Measurements from ENCODE around the gene DMXL1. TPM values are rescaled to one million over a fixed set of nuclear protein-coding genes. Genes with fewer than 3 reads are reported as not detected.

The DMXL1 gene
- total RNA-seq, 2 donors from 2014 or later = 47.8 to 51.8 TPM

DNA sequence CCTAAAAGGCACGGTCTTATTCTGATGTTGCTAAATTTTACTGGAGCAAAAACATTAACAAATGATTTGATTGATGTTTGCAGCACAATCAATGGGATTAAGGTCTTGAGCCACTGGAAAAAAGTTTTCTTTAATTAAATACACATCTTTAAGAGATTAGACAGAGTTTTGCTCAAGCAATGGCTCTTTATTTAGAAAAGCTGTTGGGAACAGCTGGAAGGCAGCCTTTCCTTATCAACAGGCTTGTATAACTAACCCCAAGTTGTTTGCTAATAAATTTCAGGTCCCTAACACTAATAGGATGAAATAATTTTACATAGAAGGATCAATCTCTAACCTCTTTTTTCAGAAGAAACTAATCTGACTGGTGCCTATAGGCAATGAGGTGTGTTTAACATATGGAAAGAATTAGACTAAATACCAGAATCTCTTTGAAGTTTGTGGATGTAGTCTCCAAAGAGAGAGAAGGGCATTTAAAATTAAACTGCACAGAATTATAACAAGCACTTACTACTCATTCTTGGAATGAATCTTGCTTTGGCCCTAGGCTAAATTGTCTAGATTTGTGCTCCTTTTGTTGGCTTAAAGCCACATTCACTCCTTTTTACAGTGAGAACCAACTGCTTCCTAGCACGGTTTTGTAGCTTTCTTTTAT is 217.6 kb downstream of the DMXL1 start:
- DNase-seq = no peak
- Histone ChIP-seq H3K36me3 (ENCODE audit: control insufficient read depth, insufficient read depth, low read length) (peaks cover 10% of the 10 kb centered on the region), H3K4me3 (ENCODE audit: low read length) (no peak overlapping the region), H3K9me3 (ENCODE audit: control insufficient read depth, low read length) (peaks cover 5% of the 10 kb centered on the region), H3K4me1 (ENCODE audit: control insufficient read depth, insufficient read depth, low read length) (peaks cover 39% of the 10 kb centered on the region), H3K27ac (ENCODE audit: low read depth, low read length) (no peak overlapping the region), H3K9ac (ENCODE audit: extremely low read depth, low read length, poor library complexity, severe bottlenecking) (peak overlapping the region; percentile 27), H3K27me3 (ENCODE audit: control insufficient read depth, insufficient read depth, low read length, poor library complexity, severe bottlenecking) (no peaks in the 10 kb centered on the region)
- Mint-ChIP-seq H3K9me3 (peaks cover 7% of the 10 kb centered on the region), H3K4me3 (no peak overlapping the region), H3K27me3 (ENCODE audit: insufficient read depth) (no peaks in the 10 kb centered on the region), H3K4me1 (peaks cover 74% of the 10 kb centered on the region), H3K27ac (no peak overlapping the region), H3K36me3 (ENCODE audit: low read depth) (peaks cover 8% of the 10 kb centered on the region)
- TF ChIP-seq, protein P1, sequence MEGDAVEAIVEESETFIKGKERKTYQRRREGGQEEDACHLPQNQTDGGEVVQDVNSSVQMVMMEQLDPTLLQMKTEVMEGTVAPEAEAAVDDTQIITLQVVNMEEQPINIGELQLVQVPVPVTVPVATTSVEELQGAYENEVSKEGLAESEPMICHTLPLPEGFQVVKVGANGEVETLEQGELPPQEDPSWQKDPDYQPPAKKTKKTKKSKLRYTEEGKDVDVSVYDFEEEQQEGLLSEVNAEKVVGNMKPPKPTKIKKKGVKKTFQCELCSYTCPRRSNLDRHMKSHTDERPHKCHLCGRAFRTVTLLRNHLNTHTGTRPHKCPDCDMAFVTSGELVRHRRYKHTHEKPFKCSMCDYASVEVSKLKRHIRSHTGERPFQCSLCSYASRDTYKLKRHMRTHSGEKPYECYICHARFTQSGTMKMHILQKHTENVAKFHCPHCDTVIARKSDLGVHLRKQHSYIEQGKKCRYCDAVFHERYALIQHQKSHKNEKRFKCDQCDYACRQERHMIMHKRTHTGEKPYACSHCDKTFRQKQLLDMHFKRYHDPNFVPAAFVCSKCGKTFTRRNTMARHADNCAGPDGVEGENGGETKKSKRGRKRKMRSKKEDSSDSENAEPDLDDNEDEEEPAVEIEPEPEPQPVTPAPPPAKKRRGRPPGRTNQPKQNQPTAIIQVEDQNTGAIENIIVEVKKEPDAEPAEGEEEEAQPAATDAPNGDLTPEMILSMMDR (conservative IDR thresholded peaks at IDR 0.05) = no peak
- WGBS, 2 experiments (ENCODE audit: insufficient coverage in 1 of 2, insufficient read length in 1 of 2) = 84 to 90% methylated on average over 1 to 2 of the region's 2 CpGs

DNA sequence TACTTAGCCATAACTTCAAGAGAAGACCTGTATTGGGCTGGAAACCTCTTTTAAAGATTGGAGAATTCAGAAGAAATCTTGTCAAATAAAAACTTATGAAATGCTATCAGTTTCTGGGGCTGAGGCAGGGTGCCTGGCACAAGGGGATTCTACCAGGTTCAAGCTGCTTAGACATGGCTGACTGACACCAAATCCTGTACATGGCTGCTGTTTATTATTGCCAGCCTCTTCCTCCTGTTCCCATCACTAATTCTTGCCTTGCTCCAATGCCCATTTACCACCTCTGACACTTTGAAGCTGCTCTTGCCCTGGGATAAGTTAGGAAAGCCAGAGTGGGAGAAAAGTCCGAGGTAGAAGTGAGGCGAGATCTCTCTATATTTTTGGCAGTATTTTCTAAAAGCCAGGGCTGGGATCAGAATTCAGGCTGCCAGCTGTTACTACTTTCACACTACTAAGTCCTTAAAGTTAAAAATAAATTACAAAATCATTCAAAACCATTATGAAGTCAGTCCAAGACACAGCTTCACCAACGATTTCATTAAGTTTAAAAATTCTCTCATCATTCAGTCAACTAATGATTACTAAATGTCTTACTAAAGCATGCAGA is 218.7 kb downstream of the DMXL1 start:
- DNase-seq = no peak
- Mint-ChIP-seq H3K4me1 (peaks cover 67% of the 10 kb centered on the region), H3K4me3 (no peak overlapping the region), H3K36me3 (ENCODE audit: low read depth) (peaks cover 12% of the 10 kb centered on the region), H3K27me3 (ENCODE audit: insufficient read depth) (no peaks in the 10 kb centered on the region), H3K27ac (no peak overlapping the region), H3K9me3 (peaks cover 14% of the 10 kb centered on the region)
- H3K27me3 ChIP-seq (ENCODE audit: control insufficient read depth, insufficient read depth, low read length, poor library complexity, severe bottlenecking) = no peaks in the 10 kb centered on the region
- 90% methylated on average over 3 of the region's 3 CpGs; no CpG with 5 or more reads in 1 of the 2 experiments for WGBS, 2 experiments (ENCODE audit: insufficient coverage in 1 of 2, insufficient read length in 1 of 2)
- no peak overlapping the region for H3K27ac ChIP-seq (ENCODE audit: low read depth, low read length)
- H3K9me3 ChIP-seq (ENCODE audit: control insufficient read depth, low read length) = peaks cover 9% of the 10 kb centered on the region
- no peak overlapping the region for H3K4me3 ChIP-seq (ENCODE audit: low read length)
- TF ChIP-seq, protein P1 (conservative IDR thresholded peaks at IDR 0.05) = no peak
- peaks cover 37% of the 10 kb centered on the region for H3K4me1 ChIP-seq (ENCODE audit: control insufficient read depth, insufficient read depth, low read length)
- H3K9ac ChIP-seq (ENCODE audit: extremely low read depth, low read length, poor library complexity, severe bottlenecking) = no peak overlapping the region
- peaks cover 13% of the 10 kb centered on the region for H3K36me3 ChIP-seq (ENCODE audit: control insufficient read depth, insufficient read depth, low read length)

DNA sequence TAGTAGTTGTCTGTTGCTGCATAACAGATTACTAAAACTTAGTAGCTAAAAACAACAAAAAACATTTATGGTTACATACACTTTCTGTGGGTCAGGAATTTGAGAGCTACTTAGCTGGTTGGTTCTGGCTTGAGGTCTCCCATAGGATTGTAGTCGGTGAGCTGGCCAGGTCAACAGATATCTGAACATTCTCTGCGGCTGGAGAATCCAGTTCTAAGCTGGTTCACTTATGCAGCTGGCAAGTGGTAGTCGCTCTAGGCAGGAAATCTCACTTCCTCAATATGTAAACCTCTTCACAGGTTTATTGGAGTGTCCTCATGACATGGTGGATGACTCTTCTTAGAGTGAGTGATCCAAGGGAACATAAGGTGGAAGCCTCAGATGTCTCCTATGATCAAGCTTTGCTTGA is 219.3 kb downstream of the DMXL1 start:
- no peak overlapping the region for H3K4me3 ChIP-seq (ENCODE audit: low read length)
- no peak for DNase-seq
- H3K4me1 Mint-ChIP-seq = peaks cover 61% of the 10 kb centered on the region

More for the DNA sequence above, 219.3 kb downstream of the DMXL1 start:
- H3K27me3 Mint-ChIP-seq (ENCODE audit: insufficient read depth) = no peaks in the 10 kb centered on the region
- Histone ChIP-seq H3K9me3 (ENCODE audit: control insufficient read depth, low read length) (peaks cover 9% of the 10 kb centered on the region), H3K9ac (ENCODE audit: extremely low read depth, low read length, poor library complexity, severe bottlenecking) (no peak overlapping the region), H3K27me3 (ENCODE audit: control insufficient read depth, insufficient read depth, low read length, poor library complexity, severe bottlenecking) (no peaks in the 10 kb centered on the region), H3K27ac (ENCODE audit: low read depth, low read length) (no peak overlapping the region), H3K4me1 (ENCODE audit: control insufficient read depth, insufficient read depth, low read length) (peaks cover 31% of the 10 kb centered on the region), H3K36me3 (ENCODE audit: control insufficient read depth, insufficient read depth, low read length) (peaks cover 13% of the 10 kb centered on the region)
- peaks cover 18% of the 10 kb centered on the region for H3K9me3 Mint-ChIP-seq
- 92 to 100% methylated on average over 2 to 3 of the region's 3 CpGs for WGBS, 2 experiments (ENCODE audit: insufficient coverage in 1 of 2, insufficient read length in 1 of 2)
- TF ChIP-seq, protein P1 (conservative IDR thresholded peaks at IDR 0.05) = no peak
- no peak overlapping the region for H3K4me3 Mint-ChIP-seq
- H3K27ac Mint-ChIP-seq = no peak overlapping the region
- H3K36me3 Mint-ChIP-seq (ENCODE audit: low read depth) = peaks cover 16% of the 10 kb centered on the region

Measured in endodermal cell (in vitro differentiated cells).